ENCODE measurements around the gene CORO2B.

GRCh38 chr15:68678746-68679145, 100.0 kb downstream of the CORO2B start:
- TF ChIP-seq CTCF (IDR thresholded peaks at IDR 0.05; ENCODE audit: borderline replicate concordance, extremely low read depth, low read length, poor library complexity, severe bottlenecking) = no peak
- TF ChIP-seq EZH2 (IDR thresholded peaks at IDR 0.05; ENCODE audit: borderline replicate concordance, low read depth, low read length, severe bottlenecking) = no peak

Measured in DND-41 (cell line).